GM12878 (cell line): ENCODE data around the gene BAZ2B. TPM values are rescaled to one million over a fixed set of nuclear protein-coding genes. Genes with fewer than 3 reads are reported as not detected.

Source experiments
- ATAC-seq: fragments of 200-7000 bp; cut with Tn5 transposase; 3 replicates; pipeline ENCODE4 v1.9.1; 2020; ENCODE audit warnings: mild to moderate bottlenecking, moderate library complexity
- BruUV-seq: library from RNA; stranded (reverse); fragments of 400-500 nt; replicated peaks from 2 replicates; lab custom pipeline; 2021; lab: Mats Ljungman, UMichigan
- CTCF ChIA-PET: fragments of 300-600 bp; sonication (Branson Sonifier 250); formaldehyde crosslinking; extraction: SDS; loops from one replicate; lab custom pipeline; 2021; ENCODE audit warnings: inconsistent platforms; lab: Yijun Ruan, JAX
- POLR2A ChIA-PET: fragments of 350-600 bp; formaldehyde crosslinking; extraction: SDS; loops from one replicate; lab custom pipeline; 2021; ENCODE audit warnings: inconsistent platforms; lab: Charles Lee
- RAD21 ChIA-PET: fragments of 300-600 bp; sonication (Branson Sonifier 250); formaldehyde crosslinking; loops from one replicate; lab custom pipeline; 2023; ENCODE audit warnings: antibody characterized with exemption; ENCODE audit not compliant: unreplicated experiment; lab: Charles Lee
- SMC1A ChIA-PET: fragments of 300-600 bp; sonication (Branson Sonifier 250); formaldehyde crosslinking; loops from one replicate; lab custom pipeline; 2023; ENCODE audit not compliant: unreplicated experiment, uncharacterized antibody; lab: Charles Lee
- DNase-seq: peaks from one replicate; pipeline ENCODE4 v3.0.0-alpha.2; 2011; ENCODE audit warnings: low read depth, low spot score
- FAIRE-seq: peaks from 3 replicates; lab custom pipeline; 2011; peaks lifted over from hg19 to GRCh38; lab: Jason Lieb, UNC
- H2AFZ ChIP-seq: 2 replicates; pipeline ENCODE4 v1.6.0; 2011; ENCODE audit warnings: low read depth, low read length, control low read depth; ENCODE audit not compliant: control insufficient read depth
- H3K27ac ChIP-seq: 2 replicates; pipeline ENCODE4 v1.5.1; 2011; ENCODE audit warnings: control low read depth; ENCODE audit not compliant: control insufficient read depth, insufficient read depth
- H3K27me3 ChIP-seq, 2 experiments: replicated peaks in 1 of 2; 2 replicates each; pipeline versions ENCODE4 v1.6.0 to v1.6.1; 2011; ENCODE audit warnings: low read length in 1 of 2; ENCODE audit not compliant: control insufficient read depth in 2 of 2, insufficient read depth in 2 of 2
- H3K36me3 ChIP-seq, 2 experiments: 2 replicates each; pipeline ENCODE4 v1.5.1; 2011; ENCODE audit warnings: low read length in 1 of 2; ENCODE audit not compliant: control insufficient read depth in 2 of 2, insufficient read depth in 2 of 2
- H3K4me1 ChIP-seq: 2 replicates; pipeline ENCODE4 v1.6.1; 2011; ENCODE audit warnings: mild to moderate bottlenecking, low read length, moderate library complexity, mixed read lengths; ENCODE audit not compliant: control insufficient read depth, insufficient read depth
- H3K4me2 ChIP-seq: 2 replicates; pipeline ENCODE4 v1.6.0; 2011; ENCODE audit warnings: control low read depth; ENCODE audit not compliant: control insufficient read depth, insufficient read depth
- H3K4me3 ChIP-seq: fragments of 200-600 bp; sonication (generic); 2 replicates; pipeline ENCODE4 v1.5.1; 2016
- H3K79me2 ChIP-seq: 2 replicates; pipeline ENCODE4 v1.6.0; 2011; ENCODE audit warnings: low read length; ENCODE audit not compliant: control insufficient read depth, insufficient read depth
- H3K9ac ChIP-seq: 2 replicates; pipeline ENCODE4 v1.8.0; 2011; ENCODE audit warnings: low read length, control low read depth, mixed read lengths; ENCODE audit not compliant: control insufficient read depth, insufficient read depth
- H3K9me3 ChIP-seq: replicated peaks from 3 replicates; pipeline ENCODE4 v1.5.1; 2011; ENCODE audit warnings: mild to moderate bottlenecking, low read length; ENCODE audit not compliant: control insufficient read depth, insufficient read depth
- H4K20me1 ChIP-seq: 2 replicates; pipeline ENCODE4 v1.6.0; 2011; ENCODE audit not compliant: control insufficient read depth, insufficient read depth
- BACH1 ChIP-seq: fragments of 450-650 bp; IDR thresholded peaks from 2 replicates; pipeline ENCODE4 v1.6.1; 2017; ENCODE audit warnings: mild to moderate bottlenecking, borderline replicate concordance
- BMI1 ChIP-seq: fragments of 450-650 bp; IDR thresholded peaks from 2 replicates; pipeline ENCODE4 v1.6.1; 2016; ENCODE audit warnings: mild to moderate bottlenecking, moderate library complexity, borderline replicate concordance
- CBX5 ChIP-seq: sonication (generic); IDR thresholded peaks from 2 replicates; pipeline ENCODE4 v1.6.1; 2016; ENCODE audit warnings: low read depth, moderate library complexity, mild to moderate bottlenecking, inconsistent platforms
- CEBPB ChIP-seq, 2 experiments: fragments of 150-350 bp in 1 of 2; IDR thresholded peaks; 2 replicates each; pipeline ENCODE4 v1.6.1; 2012 to 2014; ENCODE audit warnings: low read depth in 2 of 2, low read length in 2 of 2, borderline replicate concordance in 1 of 2, inconsistent platforms in 1 of 2
- CREB1 ChIP-seq: IDR thresholded peaks from 2 replicates; pipeline ENCODE4 v1.6.1; 2012; ENCODE audit warnings: low read depth, mild to moderate bottlenecking, inconsistent platforms
- EGR1 ChIP-seq, 2 experiments: IDR thresholded peaks; 1 replicate in 1 of 2; 2 replicates in 1 of 2; pipeline ENCODE4 v1.6.1; 2011 to 2012; ENCODE audit warnings: low read depth in 2 of 2, low read length in 2 of 2, borderline replicate concordance in 1 of 2, mild to moderate bottlenecking in 1 of 2, moderate library complexity in 1 of 2
- ETV6 ChIP-seq, 2 experiments: fragments of 450-650 bp in 1 of 2; IDR thresholded peaks in 1 of 2; conservative IDR thresholded peaks in 1 of 2; 2 replicates each; pipeline ENCODE4 v1.6.1; 2014; ENCODE audit warnings: antibody characterized with exemption in 1 of 2, borderline replicate concordance in 1 of 2, low read depth in 1 of 2, mild to moderate bottlenecking in 1 of 2, moderate library complexity in 1 of 2
- MEF2B ChIP-seq: fragments of 450-650 bp; IDR thresholded peaks from 2 replicates; pipeline ENCODE4 v1.6.1; 2018; ENCODE audit warnings: mild to moderate bottlenecking, moderate library complexity; ENCODE audit not compliant: partially characterized antibody, poor library complexity, severe bottlenecking
- NKRF ChIP-seq: fragments of 450-650 bp; conservative IDR thresholded peaks from 2 replicates; pipeline ENCODE4 v1.6.1; 2017; ENCODE audit warnings: mild to moderate bottlenecking, moderate library complexity
- PML ChIP-seq: IDR thresholded peaks from 2 replicates; pipeline ENCODE4 v1.6.1; 2012; ENCODE audit warnings: low read length, inconsistent platforms
- SIN3A ChIP-seq: IDR thresholded peaks from 2 replicates; pipeline ENCODE4 v1.6.1; 2012; ENCODE audit warnings: low read depth, low read length, improper control_type of control experiment
- TCF12 ChIP-seq: IDR thresholded peaks from 2 replicates; pipeline ENCODE4 v1.6.1; 2011; ENCODE audit warnings: low read depth, mild to moderate bottlenecking, low read length
- YY1 ChIP-seq: IDR thresholded peaks from 2 replicates; pipeline ENCODE4 v1.6.1; 2011; ENCODE audit warnings: low read depth, mild to moderate bottlenecking, low read length
- WGBS: methylation state at CpG from one replicate; pipeline ENCODE4 v1.1.6; 2016; ENCODE audit warnings: low lambda C conversion rate; ENCODE audit not compliant: insufficient replicate concordance, insufficient coverage; ENCODE audit errors: missing lambda C conversion rate; 5-methylcytosine and 5-hydroxymethylcytosine counted together
- in situ Hi-C: fragments of 300-500 bp; cut with MboI; formaldehyde crosslinking; loops from 9 replicates; pipeline ENCODE4 v1.14.3; 2018; ENCODE audit warnings: mixed read lengths
- intact Hi-C: fragments of 100-400 bp; cut with micrococcal nuclease; formaldehyde crosslinking; loops from one replicate; pipeline ENCODE4 v1.14.2; 2022; ENCODE audit not compliant: unreplicated experiment
- polyA plus RNA-seq, 11 experiments: library from polyadenylated mRNA; depleted of rRNA in 4 of 11; unstranded in 6 of 11; stranded (reverse) in 5 of 11; fragments of >200 nt; fragmentation: Nextera tagmentation in 4 of 11; fragmentation: Illumina TruSeq in 1 of 11; extraction: Ambion mirVana in 4 of 11; extraction: Trizol in 1 of 11; gene quantifications; 1 replicate in 1 of 11; 2 replicates in 10 of 11; pipeline versions ENCODE4 v1.2.1 to v1.2.3, GENCODE V29; 2011 to 2016; ENCODE audit warnings: inconsistent platforms in 2 of 11, missing spikeins in 2 of 11, low read depth in 1 of 11
- total RNA-seq, 4 experiments: library from RNA; depleted of rRNA in 3 of 4; stranded (reverse); fragments of >200 nt in 3 of 4; fragmentation: Illumina TruSeq in 1 of 4; extraction: Trizol in 1 of 4; gene quantifications; 2 replicates each; pipeline versions ENCODE4 v1.2.1 to v1.2.3, GENCODE V29; 2013 to 2021

BAZ2B gene
- total and polyA plus RNA-seq, 10 of the 15 experiments (the other 5 are each of a cell fraction or from before 2014, with no cell fraction given) = 8.8 to 49.7 (median 24.7) TPM

DNA sequence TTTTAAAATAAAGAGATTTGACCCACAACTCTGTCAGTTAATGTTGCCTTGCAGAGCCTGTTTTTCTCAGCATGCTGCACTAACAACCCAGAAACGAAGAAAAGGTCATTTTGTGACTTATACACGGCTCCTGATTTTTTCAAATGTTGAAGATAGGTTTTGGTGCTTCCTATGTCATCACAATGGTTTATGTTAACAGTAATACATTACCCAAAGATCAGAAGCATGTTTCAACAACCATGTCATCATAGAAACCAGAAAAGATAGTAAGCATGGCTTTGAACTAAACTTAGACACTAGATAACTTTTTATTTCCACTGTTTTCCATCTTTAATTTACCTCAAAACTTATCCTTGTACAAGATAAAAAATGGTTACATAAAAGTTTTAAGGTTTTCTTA is 10.1 kb downstream of the BAZ2B start:
- no peak for FAIRE-seq
- Histone ChIP-seq H3K9ac (no peak overlapping the region), H3K9me3 (no peaks in the 10 kb centered on the region), H3K4me1 (no peaks in the 10 kb centered on the region), H3K36me3 (no peaks in the 10 kb centered on the region), H3K4me3 (no peak overlapping the region), H4K20me1 (no peaks in the 10 kb centered on the region), H3K27me3 (no peaks in the 10 kb centered on the region), H2AFZ (no peak overlapping the region), H3K79me2 (peaks cover 2% of the 10 kb centered on the region), H3K27ac (no peak overlapping the region), H3K4me2 (no peak overlapping the region)
- intact Hi-C loops (no loop called here), in situ Hi-C loops (no loop called here)
- TF ChIP-seq BMI1 (no peak), CREB1 (0 out of 2 replicates have a peak, but pooled peaks have one; percentile 53)
- SMC1A ChIA-PET = interaction anchor here (0.8 kb wide), 1 partner anchor 10 kb away, joined by 3 read pairs; no protein-coding TSS in a partner anchor
- CTCF ChIA-PET = no interaction called here
- RAD21 ChIA-PET = no interaction called here
- no peak for DNase-seq
- POLR2A ChIA-PET = interaction anchor here (1.5 kb wide), 1 partner anchor 9 kb away, joined by 4 read pairs; no protein-coding TSS in a partner anchor
- 70% methylated on average over 2 of the region's 2 CpGs for WGBS
- no peak; the same call in none of the 3 replicates for ATAC-seq
- no TSS peak for BruUV-seq

DNA sequence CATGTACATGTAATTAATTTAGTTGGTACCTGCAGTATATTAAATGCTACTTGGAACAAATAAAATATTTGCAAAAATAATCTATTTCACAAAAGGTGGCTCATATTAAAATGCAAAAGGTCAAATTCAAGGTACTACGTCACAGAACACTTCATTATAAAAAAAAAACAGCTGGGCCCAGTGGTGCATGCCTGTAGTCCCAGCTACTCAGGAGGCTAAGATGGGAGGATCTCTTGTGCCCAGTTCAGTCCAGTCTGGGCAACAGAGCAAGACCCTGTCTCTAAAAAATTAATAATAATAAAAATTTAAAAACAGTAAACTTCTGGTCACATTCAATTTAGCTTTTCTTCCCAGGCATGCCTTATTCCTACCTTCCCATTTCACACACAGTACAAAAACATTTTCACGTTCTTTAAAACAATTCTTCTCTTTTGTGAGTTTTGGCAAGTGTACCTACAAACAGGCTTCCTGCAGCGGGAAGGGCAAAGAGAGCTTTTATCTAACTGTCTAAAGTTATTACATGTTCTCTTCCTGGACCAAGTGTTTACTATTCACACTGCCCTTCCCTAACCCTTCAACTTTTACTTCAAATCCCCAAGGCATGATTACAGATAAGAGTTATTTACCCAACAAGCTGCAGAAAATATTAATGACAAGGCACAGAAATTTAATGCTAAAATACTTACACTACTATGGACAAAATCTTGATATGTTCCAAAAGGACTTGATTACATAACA is 10.7 kb downstream of the BAZ2B start:
- DNase-seq = no peak
- H3K9me3 ChIP-seq = no peaks in the 10 kb centered on the region
- H4K20me1 ChIP-seq = no peaks in the 10 kb centered on the region
- SMC1A ChIA-PET = interaction anchor here (0.5 to 1.7 kb wide), 6 partner anchors 8 to 107 kb away, joined by 3 to 6 read pairs (median 4); partner anchors contain the start of gene MARCHF7
- in situ Hi-C loops = no loop called here
- H3K27ac ChIP-seq = no peak overlapping the region
- H2AFZ ChIP-seq = no peak overlapping the region
- RAD21 ChIA-PET = no interaction called here
- H3K9ac ChIP-seq = no peak overlapping the region
- no peaks in the 10 kb centered on the region for H3K27me3 ChIP-seq
- no peak overlapping the region for H3K4me2 ChIP-seq
- H3K79me2 ChIP-seq = no peaks in the 10 kb centered on the region
- intact Hi-C loops = no loop called here
- no peak for FAIRE-seq
- POLR2A ChIA-PET = interaction anchor here (1.5 kb wide), 1 partner anchor 9 kb away, joined by 4 read pairs; no protein-coding TSS in a partner anchor
- CTCF ChIA-PET = interaction anchor here (1.3 to 2.2 kb wide), 2 partner anchors 10 to 362 kb away, joined by 3 to 9 read pairs; no protein-coding TSS in a partner anchor
- 63% methylated on average over 3 of the region's 3 CpGs for WGBS
- ATAC-seq = no peak
- no TSS peak for BruUV-seq
- no peaks in the 10 kb centered on the region for H3K4me1 ChIP-seq
- no peak overlapping the region for H3K4me3 ChIP-seq
- no peaks in the 10 kb centered on the region for H3K36me3 ChIP-seq
- TF ChIP-seq BACH1 (no peak), EGR1 (IDR thresholded peaks at IDR 0.05; ENCODE audit: borderline replicate concordance in 1 of 2, low read depth in 2 of 2, low read length in 2 of 2) (no peak), YY1 (no peak), CBX5 (no peak), SIN3A (no peak), TCF12 (no peak), PML (no peak), CEBPB (IDR thresholded peaks at IDR 0.05; ENCODE audit: borderline replicate concordance in 1 of 2, low read depth in 2 of 2, low read length in 2 of 2) (no peak), ETV6 (conservative IDR thresholded peaks at IDR 0.05 in 1 of 2, IDR thresholded peaks at IDR 0.05 in 1 of 2; ENCODE audit: borderline replicate concordance in 1 of 2, low read depth in 1 of 2) (no peak), NKRF (no peak), MEF2B (no peak)
